HS-5 (cell line): Measurements from ENCODE around the gene PTK7.
"Not testable (repeated sequence)": the region's sequence is repeated elsewhere in the genome, so short reads cannot be mapped to it uniquely, and the experiment has no call there.

Source experiments
- DNase-seq: peaks from one replicate; pipeline ENCODE4 v3.0.0-alpha.2; 2012; ENCODE audit warnings: low read depth

The PTK7 gene

DNA sequence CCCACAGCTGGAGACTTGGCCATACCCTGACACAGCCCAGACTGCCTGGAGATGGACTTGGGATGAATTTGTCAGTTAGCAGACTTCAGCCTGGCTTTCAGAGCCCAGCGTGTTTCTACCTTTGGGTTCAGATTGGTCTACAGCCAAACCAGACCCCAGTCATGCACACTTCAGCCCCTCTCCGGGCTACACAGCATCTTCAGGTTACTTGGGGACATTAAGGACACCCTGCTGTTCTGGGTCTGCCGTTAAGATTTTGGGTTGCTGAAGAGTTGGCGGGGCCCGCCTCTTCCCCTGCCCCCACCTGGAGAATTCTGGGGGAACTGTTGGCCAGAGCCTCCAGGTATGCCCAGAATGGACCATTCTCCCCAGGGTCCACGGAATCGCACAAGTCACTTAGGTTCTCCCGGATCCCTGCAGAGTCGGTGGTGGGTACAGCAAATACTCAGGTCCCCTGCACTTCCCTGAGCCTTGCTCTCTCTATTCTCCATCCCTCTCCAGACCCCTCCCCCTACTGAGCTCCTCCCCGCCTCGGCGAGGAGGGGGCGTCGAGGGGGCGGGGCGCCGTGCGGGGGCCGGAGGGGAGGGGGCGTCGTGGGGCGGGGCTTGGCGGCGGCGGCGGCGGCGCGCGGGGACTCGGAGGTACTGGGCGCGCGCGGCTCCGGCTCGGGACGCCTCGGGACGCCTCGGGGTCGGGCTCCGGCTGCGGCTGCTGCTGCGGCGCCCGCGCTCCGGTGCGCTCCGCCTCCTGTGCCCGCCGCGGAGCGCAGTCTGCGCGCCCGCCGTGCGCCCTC lies at the start of gene PTK7:
Gene PTK7 (plus strand): TSS at position 645 of the 794 bp plus-strand sequence. CDS start 175 bp downstream, outside the sequence.
- no peak for DNase-seq

- DNase-seq: no peak
Measured at GRCh38 chr6:43026365-43026764, 49.7 kb upstream of the PTK7 start.

- DNase-seq: no peak
Measured at GRCh38 chr6:43029120-43029519, 47.0 kb upstream of the PTK7 start.

- DNase-seq: no peak
Measured at GRCh38 chr6:43032326-43032725, 43.8 kb upstream of the PTK7 start.

GRCh38 chr6:43033496-43034189 lies 42.5 kb upstream of the PTK7 start:
- DNase-seq: no peak

GRCh38 chr6:43034190-43034525 lies 42.0 kb upstream of the PTK7 start:
- DNase-seq: no peak

GRCh38 chr6:43035495-43036194 lies 40.5 kb upstream of the PTK7 start:
- no peak for DNase-seq

GRCh38 chr6:43036712-43037111 lies 39.4 kb upstream of the PTK7 start:
- no peak for DNase-seq

DNA sequence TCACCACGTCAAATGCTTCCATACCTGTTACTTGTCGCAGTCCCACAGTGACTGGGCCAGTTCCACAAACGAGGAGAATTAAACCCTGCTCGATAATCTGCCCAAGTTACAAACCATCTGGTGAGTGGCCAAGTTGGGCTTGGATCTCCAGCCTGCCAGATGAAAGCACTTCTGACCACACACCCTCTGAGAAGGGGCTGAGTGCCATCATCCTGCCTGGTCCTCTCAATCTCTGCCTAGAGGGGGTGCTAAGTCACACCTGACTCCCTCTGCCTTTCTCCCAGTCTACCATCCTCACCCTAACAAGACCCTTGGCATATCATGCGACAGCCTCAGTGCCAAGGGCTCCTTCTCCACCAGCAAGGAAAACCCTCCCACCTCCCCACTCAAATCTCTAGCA lies 38.9 kb upstream of the PTK7 start:
- DNase-seq: no peak

DNA sequence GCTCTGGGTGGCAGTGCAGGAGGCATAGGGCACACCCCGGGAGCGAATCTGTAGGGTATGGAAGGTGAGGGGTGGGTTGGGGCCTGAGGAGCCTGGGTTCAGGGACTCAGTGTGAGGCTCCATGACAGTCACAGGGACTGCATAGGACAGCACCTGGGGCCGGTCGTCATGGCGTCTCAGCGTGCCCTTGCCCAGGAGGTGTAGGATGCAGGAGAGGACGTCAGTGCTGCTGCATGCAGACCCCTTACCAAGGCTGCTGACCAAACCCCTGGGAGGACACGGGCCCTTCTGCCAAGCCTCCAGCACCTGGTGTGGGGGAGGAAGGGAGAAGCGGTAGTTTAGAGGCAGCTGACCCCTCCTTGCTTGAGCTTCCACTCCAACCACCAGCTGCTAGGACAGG lies 38.4 kb upstream of the PTK7 start:
- DNase-seq: no peak

DNA sequence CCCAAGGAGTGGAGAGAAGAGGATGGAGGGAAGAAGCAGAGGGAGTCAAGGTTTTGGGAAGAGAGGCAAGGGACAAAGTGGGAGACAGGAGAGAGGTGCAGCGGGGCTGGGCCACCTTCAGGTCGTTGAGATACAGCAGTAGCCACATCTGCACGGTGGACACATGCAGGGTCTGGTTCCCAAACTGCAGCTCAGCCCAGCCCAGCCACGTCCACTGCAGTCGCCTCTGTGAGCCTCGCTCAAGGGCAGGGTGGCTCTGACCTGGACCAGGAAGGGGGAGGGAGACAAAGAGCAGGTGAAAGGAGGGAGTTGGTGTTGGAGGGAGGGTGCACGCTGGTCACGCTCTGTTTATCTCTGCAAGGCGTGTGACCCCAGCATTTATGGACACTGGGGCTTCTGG lies 37.4 kb upstream of the PTK7 start:
- no peak for DNase-seq

DNA sequence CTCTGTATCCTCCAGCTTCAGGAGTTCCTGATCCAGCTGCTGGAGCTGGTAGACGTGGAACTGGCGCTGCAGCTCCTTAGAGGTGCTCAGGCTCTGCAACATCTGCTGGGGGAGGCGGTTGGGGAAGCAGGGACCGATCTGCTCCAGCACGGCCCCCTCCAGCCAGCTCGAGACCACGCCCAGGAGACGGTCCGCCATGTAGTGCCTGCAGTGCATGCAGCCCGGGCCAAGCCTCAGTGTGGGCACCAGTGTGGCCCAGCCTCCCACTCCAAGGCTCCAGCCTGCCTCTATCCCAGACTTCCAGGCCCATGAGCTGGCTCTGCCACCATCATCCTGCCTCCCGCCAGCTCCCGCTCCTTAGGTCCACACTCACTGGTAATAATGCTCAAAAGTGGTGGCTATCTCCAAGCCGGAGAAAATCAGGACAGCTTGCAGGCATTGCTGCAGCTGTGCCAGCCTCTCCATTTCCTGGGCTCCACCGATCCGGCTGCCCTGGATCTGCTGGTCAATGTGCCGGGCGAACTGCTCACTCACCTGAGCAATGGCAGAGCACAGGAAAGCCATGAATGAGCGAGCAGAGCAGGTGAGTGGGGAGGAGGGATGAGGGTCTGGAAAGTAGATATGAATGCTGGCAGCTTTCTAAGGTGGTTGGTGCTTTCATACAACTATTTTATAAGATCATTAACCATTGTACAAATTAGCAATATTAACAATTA lies 35.4 kb upstream of the PTK7 start:
- DNase-seq: no peak

GRCh38 chr6:43041475-43041874 lies 34.6 kb upstream of the PTK7 start:
- not testable (repeated sequence) for DNase-seq

GRCh38 chr6:43043310-43043709 lies 32.8 kb upstream of the PTK7 start:
- DNase-seq: no peak

DNA sequence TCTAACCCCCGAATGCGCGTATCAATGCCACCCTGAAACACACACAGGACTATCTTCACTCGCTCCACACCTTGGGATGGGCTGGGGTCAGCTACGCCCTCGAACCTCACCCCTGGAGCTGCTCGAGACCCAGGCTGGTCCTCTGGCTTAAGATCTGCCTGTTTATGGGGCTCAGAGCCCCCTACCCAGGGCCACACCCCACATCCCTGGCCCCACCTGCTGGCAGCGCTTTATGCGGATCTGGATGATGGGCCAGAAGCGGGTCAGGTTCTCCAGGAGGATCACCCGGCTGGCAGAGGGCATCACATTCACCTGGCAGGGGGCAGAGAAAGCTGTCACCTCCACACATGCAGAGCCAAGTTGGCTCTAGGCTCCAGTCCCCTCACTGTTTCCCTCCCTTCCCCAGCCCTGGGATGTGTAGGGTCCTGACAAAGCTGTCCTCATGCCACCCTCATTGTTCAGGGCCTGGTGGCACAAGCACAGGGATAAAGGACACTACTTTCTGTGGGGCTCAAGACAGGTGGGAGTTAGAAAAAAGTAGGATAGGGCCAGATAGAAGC lies 30.7 kb upstream of the PTK7 start:
- DNase-seq: no peak

DNA sequence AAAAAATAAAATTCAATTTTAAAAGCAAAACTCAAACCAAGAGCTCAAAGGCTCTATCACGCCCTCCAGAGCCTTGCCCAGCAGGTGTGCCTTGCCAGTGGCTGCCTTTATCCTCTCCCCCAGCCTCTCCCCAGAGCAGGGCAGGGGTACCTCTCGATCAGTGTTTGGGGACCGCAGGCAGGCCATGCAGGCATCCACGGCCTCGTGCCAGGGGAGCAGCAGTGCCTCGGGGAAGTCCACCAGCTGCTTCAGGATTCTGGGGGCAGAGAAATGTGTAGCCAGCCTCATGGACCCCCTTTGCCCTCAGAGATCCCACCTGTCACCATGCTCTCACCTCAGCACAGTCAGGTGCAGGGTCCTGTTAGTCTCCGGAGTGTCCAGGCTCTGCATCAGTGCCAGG lies 28.1 kb upstream of the PTK7 start:
- no peak for DNase-seq

GRCh38 chr6:43050981-43051380 lies 25.1 kb upstream of the PTK7 start:
- no peak for DNase-seq

- no peak for DNase-seq
Measured at GRCh38 chr6:43052225-43052841, 23.8 kb upstream of the PTK7 start.

GRCh38 chr6:43052842-43053544 lies 23.1 kb upstream of the PTK7 start:
- DNase-seq: no peak

DNA sequence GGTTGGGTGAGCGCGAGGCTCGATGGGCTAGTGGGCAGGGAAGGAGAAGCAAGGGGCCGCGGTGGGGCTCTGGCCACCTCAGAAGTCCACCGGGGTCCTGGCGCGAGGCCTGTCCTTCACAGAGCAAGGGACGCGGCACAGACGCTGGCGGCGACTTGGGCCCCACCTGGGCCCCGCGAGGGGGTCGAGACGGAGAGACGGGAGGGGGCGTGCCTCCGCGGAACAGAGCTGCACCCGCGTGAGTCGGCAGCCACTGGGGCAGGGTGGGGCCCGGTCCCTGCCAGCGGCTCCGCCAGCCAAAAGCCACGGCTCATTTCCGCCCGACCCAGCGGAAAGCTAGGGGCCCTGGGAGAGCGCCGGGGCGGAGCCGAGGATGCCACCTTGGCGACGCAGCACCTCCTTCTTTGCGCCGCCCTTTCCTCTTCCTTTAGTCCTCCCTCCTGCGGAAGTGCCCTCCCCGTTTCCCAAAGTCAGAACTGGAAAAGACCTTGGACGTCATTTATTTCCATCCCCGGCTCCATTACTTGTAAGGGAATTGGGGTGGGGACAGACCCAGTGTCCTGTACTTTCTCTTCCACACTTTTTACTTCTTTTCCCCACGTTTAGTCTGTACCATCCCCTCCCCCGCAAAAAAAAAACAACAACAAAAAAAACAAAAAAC lies 22.4 kb upstream of the PTK7 start, which contains the start of gene CUL7:
Gene CUL7 (minus strand): TSS at position 307 of the 661 bp plus-strand sequence. CDS start 1,063 bp downstream, outside the sequence.
- DNase-seq: peak; percentile 76
